HCT116 (cell line): ENCODE results near the gene FNDC11. TPM values are rescaled to one million over a fixed set of nuclear protein-coding genes. Genes with fewer than 3 reads are reported as not detected.

Source experiments
- ATAC-seq: fragments of 200-7000 bp; cut with Tn5 transposase; 2 replicates; pipeline ENCODE4 v1.9.1; 2020; ENCODE audit warnings: mild to moderate bottlenecking, moderate library complexity
- BruUV-seq: library from RNA; stranded (reverse); fragments of 400-500 nt; replicated peaks from 2 replicates; lab custom pipeline; 2021; lab: Mats Ljungman, UMichigan
- CTCF ChIA-PET: fragments of 300-600 bp; sonication (Branson Sonifier 250); formaldehyde crosslinking; loops from one replicate; lab custom pipeline; 2021; ENCODE audit warnings: antibody characterized with exemption; lab: Charles Lee
- POLR2A ChIA-PET: fragments of 300-600, 350-600 bp; sonication (Branson Sonifier 250); formaldehyde crosslinking; loops from one replicate; lab custom pipeline; 2021; ENCODE audit warnings: antibody characterized with exemption; lab: Charles Lee
- RAD21 ChIA-PET, 2 experiments: fragments of 300-600 bp; sonication (Branson Sonifier 250); formaldehyde crosslinking; loops; one replicate each; lab custom pipeline; 2023; ENCODE audit warnings: low total read pairs in 2 of 2; ENCODE audit not compliant: uncharacterized antibody in 2 of 2, unreplicated experiment in 2 of 2, low non-redundant PET in 1 of 2; lab: Charles Lee
- DNase-seq: peaks from one replicate; pipeline ENCODE4 v3.0.0-alpha.2; 2010; ENCODE audit warnings: low read depth, low spot score
- H2AFZ ChIP-seq: fragments of 200-600 bp; shearing (Covaris generic), sonication (generic); 2 replicates; pipeline ENCODE4 v1.6.1; 2017; ENCODE audit warnings: low read depth, mixed run types, mixed read lengths, antibody characterized with exemption, low read length; ENCODE audit not compliant: poor library complexity, severe bottlenecking
- H3K27ac ChIP-seq: 2 replicates; pipeline ENCODE4 v1.5.1; 2012; ENCODE audit warnings: low read depth, low read length
- H3K27me3 ChIP-seq: fragments of 200-600 bp; sonication (generic); 2 replicates; pipeline ENCODE4 v1.6.1; 2016; ENCODE audit warnings: mixed run types, low read length, mixed read lengths; ENCODE audit not compliant: insufficient read depth
- H3K36me3 ChIP-seq, 2 experiments: fragments of 200-500 bp in 1 of 2; fragments of 200-600 bp in 1 of 2; sonication (Bioruptor generic) in 1 of 2; sonication (generic) in 1 of 2; 2 replicates each; pipeline versions ENCODE4 v1.5.1 to v1.6.1; 2014 to 2016; ENCODE audit warnings: low read length in 2 of 2, inconsistent platforms in 1 of 2, mixed read lengths in 1 of 2, mixed run types in 1 of 2; ENCODE audit not compliant: insufficient read depth in 2 of 2, control insufficient read depth in 1 of 2
- H3K4me1 ChIP-seq, 2 experiments: fragments of 200-600 bp in 1 of 2; sonication (generic) in 1 of 2; 2 replicates each; pipeline versions ENCODE4 v1.5.1 to v1.6.1; 2012 to 2017; ENCODE audit warnings: low read length in 2 of 2, inconsistent platforms in 1 of 2, mild to moderate bottlenecking in 1 of 2, mixed read lengths in 1 of 2, mixed run types in 1 of 2, moderate library complexity in 1 of 2; ENCODE audit not compliant: insufficient read depth in 2 of 2, control insufficient read depth in 1 of 2
- H3K4me2 ChIP-seq: fragments of 200-600 bp; sonication (generic); 2 replicates; pipeline ENCODE4 v1.6.1; 2017; ENCODE audit warnings: mixed run types, low read length, mixed read lengths
- H3K4me3 ChIP-seq, 2 experiments: fragments of 200-600 bp in 1 of 2; sonication (generic) in 1 of 2; replicated peaks in 1 of 2; 2 replicates each; pipeline ENCODE4 v1.5.1; 2011 to 2016; ENCODE audit warnings: low read length in 2 of 2, control low read depth in 1 of 2, low read depth in 1 of 2, mild to moderate bottlenecking in 1 of 2, mixed read lengths in 1 of 2, mixed run types in 1 of 2
- H3K79me2 ChIP-seq: fragments of 200-600 bp; sonication (generic); 2 replicates; pipeline ENCODE4 v1.6.1; 2017; ENCODE audit warnings: mild to moderate bottlenecking, mixed run types, low read length, moderate library complexity, mixed read lengths; ENCODE audit not compliant: insufficient read depth
- H3K9ac ChIP-seq: fragments of 200-600 bp; sonication (generic); 2 replicates; pipeline ENCODE4 v1.6.1; 2016; ENCODE audit warnings: low read length, mixed read lengths
- H3K9me2 ChIP-seq: fragments of 200-600 bp; sonication (generic), shearing (Covaris generic); 2 replicates; pipeline ENCODE4 v1.6.1; 2017; ENCODE audit warnings: mixed run types, mild to moderate bottlenecking, moderate library complexity; ENCODE audit not compliant: insufficient read depth
- H3K9me3 ChIP-seq, 2 experiments: fragments of 200-500 bp in 1 of 2; fragments of 200-600 bp in 1 of 2; sonication (Bioruptor generic) in 1 of 2; sonication (generic) in 1 of 2; 2 replicates each; pipeline ENCODE4 v1.6.1; 2014 to 2017; ENCODE audit warnings: low read length in 2 of 2, mixed read lengths in 2 of 2, inconsistent platforms in 1 of 2, low read depth in 1 of 2, mild to moderate bottlenecking in 1 of 2, mixed run types in 1 of 2, moderate library complexity in 1 of 2; ENCODE audit not compliant: control insufficient read depth in 1 of 2, insufficient read depth in 1 of 2
- H4K20me1 ChIP-seq: fragments of 200-600 bp; sonication (generic), shearing (Covaris generic); 2 replicates; pipeline ENCODE4 v1.6.1; 2017; ENCODE audit warnings: mixed run types, mild to moderate bottlenecking, moderate library complexity; ENCODE audit not compliant: insufficient read depth
- SIN3A ChIP-seq: IDR thresholded peaks from 2 replicates; pipeline ENCODE4 v1.6.1; 2012; ENCODE audit warnings: low read depth
- TCF7L2 ChIP-seq: IDR thresholded peaks from 2 replicates; pipeline ENCODE4 v1.7.0; 2011; ENCODE audit warnings: borderline replicate concordance, inconsistent platforms; ENCODE audit not compliant: insufficient read depth, insufficient read length; ENCODE audit errors: extremely low read depth
- YY1 ChIP-seq: IDR thresholded peaks from 2 replicates; pipeline ENCODE4 v1.6.1; 2011; ENCODE audit warnings: low read length, low read depth, moderate library complexity, mild to moderate bottlenecking; ENCODE audit not compliant: insufficient replicate concordance; ENCODE audit errors: extremely low read depth
- intact Hi-C: fragments of 100-400 bp; cut with micrococcal nuclease; formaldehyde crosslinking; loops from 2 replicates; pipeline ENCODE4 v1.10.0; 2022
- total RNA-seq: library from RNA; stranded (reverse); gene quantifications from one replicate; pipeline ENCODE4 v1.2.1, GENCODE V29; 2021; ENCODE audit not compliant: unreplicated experiment
- TF ChIP-seq, protein P1 (sequence below): IDR thresholded peaks from 2 replicates; pipeline ENCODE4 v1.6.1; 2012; ENCODE audit warnings: low read depth
- TF ChIP-seq, protein P2 (sequence below): IDR thresholded peaks from 2 replicates; pipeline ENCODE4 v1.6.1; 2012
- TF ChIP-seq, protein P3 (sequence below): IDR thresholded peaks from 2 replicates; pipeline ENCODE4 v1.6.1; 2011; ENCODE audit warnings: mild to moderate bottlenecking, low read length, moderate library complexity; ENCODE audit not compliant: insufficient replicate concordance; ENCODE audit errors: extremely low read depth

The FNDC11 gene
- total RNA-seq, 1 experiment from 2014 or later: 5.5 TPM

DNA sequence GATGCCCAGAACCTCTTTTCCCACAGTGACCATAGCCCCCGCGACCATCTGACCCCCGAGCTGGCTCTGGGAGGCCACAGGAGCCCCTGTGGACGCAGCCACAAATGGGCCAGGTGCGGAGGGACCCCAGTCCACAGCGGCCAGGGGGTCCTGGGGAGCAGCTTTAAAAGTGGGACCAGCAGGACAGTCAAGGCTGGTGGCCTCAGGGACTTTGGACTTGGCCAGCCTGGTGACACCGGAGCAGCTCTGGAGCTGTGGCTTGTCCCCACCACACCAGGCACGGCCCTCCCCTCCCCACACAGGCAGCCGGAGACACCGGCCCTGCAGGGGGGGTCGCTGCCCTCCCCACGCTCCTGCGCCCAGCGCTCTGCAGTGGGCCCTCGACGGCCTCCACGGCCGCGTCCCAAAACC lies 3.5 kb downstream of the FNDC11 start:
- Histone ChIP-seq H3K4me3 (no peak overlapping the region), H3K36me3 (no peaks in the 10 kb centered on the region; a peak in 3 of 4 replicates), H3K9ac (no peak overlapping the region), H3K27me3 (no peaks in the 10 kb centered on the region), H3K9me2 (no peaks in the 10 kb centered on the region), H3K4me1 (peaks cover 12 to 20% of the 10 kb centered on the region in 2 experiments), H3K79me2 (no peaks in the 10 kb centered on the region), H3K27ac (no peak overlapping the region), H4K20me1 (no peaks in the 10 kb centered on the region), H3K4me2 (no peak overlapping the region), H3K9me3 (no peaks in the 10 kb centered on the region), H2AFZ (no peak overlapping the region)
- ATAC-seq (no peak), DNase-seq (no peak)
- ChIA-PET POLR2A (no interaction called here), CTCF (no interaction called here), RAD21 (interaction anchor here in 1 of 2 experiments (0.5 kb wide), 1 partner anchor 139 kb away, joined by 4 read pairs; no protein-coding TSS in a partner anchor)
- BruUV-seq: no TSS peak
- intact Hi-C loops: no loop called here
- TF ChIP-seq, protein P1, sequence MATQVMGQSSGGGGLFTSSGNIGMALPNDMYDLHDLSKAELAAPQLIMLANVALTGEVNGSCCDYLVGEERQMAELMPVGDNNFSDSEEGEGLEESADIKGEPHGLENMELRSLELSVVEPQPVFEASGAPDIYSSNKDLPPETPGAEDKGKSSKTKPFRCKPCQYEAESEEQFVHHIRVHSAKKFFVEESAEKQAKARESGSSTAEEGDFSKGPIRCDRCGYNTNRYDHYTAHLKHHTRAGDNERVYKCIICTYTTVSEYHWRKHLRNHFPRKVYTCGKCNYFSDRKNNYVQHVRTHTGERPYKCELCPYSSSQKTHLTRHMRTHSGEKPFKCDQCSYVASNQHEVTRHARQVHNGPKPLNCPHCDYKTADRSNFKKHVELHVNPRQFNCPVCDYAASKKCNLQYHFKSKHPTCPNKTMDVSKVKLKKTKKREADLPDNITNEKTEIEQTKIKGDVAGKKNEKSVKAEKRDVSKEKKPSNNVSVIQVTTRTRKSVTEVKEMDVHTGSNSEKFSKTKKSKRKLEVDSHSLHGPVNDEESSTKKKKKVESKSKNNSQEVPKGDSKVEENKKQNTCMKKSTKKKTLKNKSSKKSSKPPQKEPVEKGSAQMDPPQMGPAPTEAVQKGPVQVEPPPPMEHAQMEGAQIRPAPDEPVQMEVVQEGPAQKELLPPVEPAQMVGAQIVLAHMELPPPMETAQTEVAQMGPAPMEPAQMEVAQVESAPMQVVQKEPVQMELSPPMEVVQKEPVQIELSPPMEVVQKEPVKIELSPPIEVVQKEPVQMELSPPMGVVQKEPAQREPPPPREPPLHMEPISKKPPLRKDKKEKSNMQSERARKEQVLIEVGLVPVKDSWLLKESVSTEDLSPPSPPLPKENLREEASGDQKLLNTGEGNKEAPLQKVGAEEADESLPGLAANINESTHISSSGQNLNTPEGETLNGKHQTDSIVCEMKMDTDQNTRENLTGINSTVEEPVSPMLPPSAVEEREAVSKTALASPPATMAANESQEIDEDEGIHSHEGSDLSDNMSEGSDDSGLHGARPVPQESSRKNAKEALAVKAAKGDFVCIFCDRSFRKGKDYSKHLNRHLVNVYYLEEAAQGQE: no peak
- TF ChIP-seq, protein P2, sequence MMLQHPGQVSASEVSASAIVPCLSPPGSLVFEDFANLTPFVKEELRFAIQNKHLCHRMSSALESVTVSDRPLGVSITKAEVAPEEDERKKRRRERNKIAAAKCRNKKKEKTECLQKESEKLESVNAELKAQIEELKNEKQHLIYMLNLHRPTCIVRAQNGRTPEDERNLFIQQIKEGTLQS: no peak
- TF ChIP-seq, protein P3, sequence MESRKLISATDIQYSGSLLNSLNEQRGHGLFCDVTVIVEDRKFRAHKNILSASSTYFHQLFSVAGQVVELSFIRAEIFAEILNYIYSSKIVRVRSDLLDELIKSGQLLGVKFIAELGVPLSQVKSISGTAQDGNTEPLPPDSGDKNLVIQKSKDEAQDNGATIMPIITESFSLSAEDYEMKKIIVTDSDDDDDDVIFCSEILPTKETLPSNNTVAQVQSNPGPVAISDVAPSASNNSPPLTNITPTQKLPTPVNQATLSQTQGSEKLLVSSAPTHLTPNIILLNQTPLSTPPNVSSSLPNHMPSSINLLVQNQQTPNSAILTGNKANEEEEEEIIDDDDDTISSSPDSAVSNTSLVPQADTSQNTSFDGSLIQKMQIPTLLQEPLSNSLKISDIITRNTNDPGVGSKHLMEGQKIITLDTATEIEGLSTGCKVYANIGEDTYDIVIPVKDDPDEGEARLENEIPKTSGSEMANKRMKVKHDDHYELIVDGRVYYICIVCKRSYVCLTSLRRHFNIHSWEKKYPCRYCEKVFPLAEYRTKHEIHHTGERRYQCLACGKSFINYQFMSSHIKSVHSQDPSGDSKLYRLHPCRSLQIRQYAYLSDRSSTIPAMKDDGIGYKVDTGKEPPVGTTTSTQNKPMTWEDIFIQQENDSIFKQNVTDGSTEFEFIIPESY: no peak
- TF ChIP-seq TCF7L2 (no peak), SIN3A (no peak), YY1 (no peak)
